Cardiac fibroblast (primary cell): ENCODE measurements around the gene CENPN.

ENCODE experiments used
- DNase-seq, 2 donors: peaks; one replicate each; pipeline versions ENCODE4 v3.0.0 to v3.0.0-alpha.2; 2010; ENCODE audit warnings: low read depth in 2 of 2
- H3K4me3 ChIP-seq, 2 donors: replicated peaks in 1 of 2; 1 replicate in 1 of 2; 2 replicates in 1 of 2; pipeline ENCODE4 v1.5.1; 2011; ENCODE audit warnings: low read depth in 2 of 2, low read length in 2 of 2, mild to moderate bottlenecking in 2 of 2, moderate library complexity in 1 of 2
- CTCF ChIP-seq: IDR thresholded peaks from one replicate; pipeline ENCODE4 v1.5.1; 2011; ENCODE audit warnings: low read depth, mild to moderate bottlenecking, low read length, inconsistent platforms

Gene CENPN

GRCh38 chr16:81014672-81015071, 7.7 kb downstream of the CENPN start:
- TF ChIP-seq CTCF: no peak
- no peak overlapping the region for H3K4me3 ChIP-seq
- no peak for DNase-seq

- no peak overlapping the region for H3K4me3 ChIP-seq
- TF ChIP-seq CTCF: no peak
- DNase-seq: no peak
Observed at GRCh38 chr16:81018496-81018895, 11.5 kb downstream of the CENPN start.

GRCh38 chr16:81026429-81026828, 19.4 kb downstream of the CENPN start:
- TF ChIP-seq CTCF: no peak
- DNase-seq: no peak
- H3K4me3 ChIP-seq: no peak overlapping the region

- TF ChIP-seq CTCF: no peak
- H3K4me3 ChIP-seq: no peak overlapping the region
- no peak for DNase-seq
Observed at GRCh38 chr16:81029930-81030604, 23.1 kb downstream of the CENPN start.

- peak within 1 kb of the TSS; percentile 67 to 70 for H3K4me3 ChIP-seq
- peak; percentile 78 to 88 for DNase-seq
- TF ChIP-seq CTCF: peak; percentile 74
Observed at GRCh38 chr16:81035398-81035974, 28.5 kb downstream of the CENPN start, which contains the start of gene ATMIN. Gene ATMIN (plus strand): TSS chr16:81035842. CDS start chr16:81035871, 29 bp downstream.

- DNase-seq: peak; percentile 23 to 36
- TF ChIP-seq CTCF: no peak
Observed at GRCh38 chr16:81035975-81036750, 29.1 kb downstream of the CENPN start.

More at GRCh38 chr16:81035975-81036750, 29.1 kb downstream of the CENPN start:
- peak overlapping the region; percentile 67 to 70 for H3K4me3 ChIP-seq
